ENCODE results near the gene PARP14. TPM values are rescaled to one million over a fixed set of nuclear protein-coding genes. Genes with fewer than 3 reads are reported as not detected.
A peak's percentile ranks its signal among the peaks of the same experiment; 100 is the strongest.

Gene PARP14
- total RNA-seq, 4 donors from 2014 or later: 35.9 to 211 (median 56.7) TPM

- intact Hi-C loops (cut with DNase I; ENCODE audit: low total_unique reads) (no loop called here), in situ Hi-C loops (cut with MboI; ENCODE audit: low pct_ligation_motif_present in 1 of 4, low pct_unique_long_range_greater_than_20kb in 1 of 4, low sequenced_read_pairs in 3 of 4) (no loop called here)
- Histone ChIP-seq H3K27ac (no peak overlapping the region), H3K4me3 (no peak overlapping the region), H3K4me1 (no peaks in the 10 kb centered on the region), H3K36me3 (peaks cover 0 to 6% (median 0%) of the 10 kb centered on the region in 4 donors), H3K27me3 (no peaks in the 10 kb centered on the region), H3K9me3 (no peaks in the 10 kb centered on the region)
- DNase-seq: no peak
- 93 to 100% methylated on average over 2 to 3 of the region's 3 CpGs for WGBS, 2 donors (ENCODE audit: low coverage in 1 of 2)
- no peak for TF ChIP-seq POLR2A (IDR thresholded peaks at IDR 0.05)
- no peak for TF ChIP-seq EP300 (IDR thresholded peaks at IDR 0.05; ENCODE audit: low read depth)
- TF ChIP-seq POLR2AphosphoS5 (IDR thresholded peaks at IDR 0.05): no peak
- TF ChIP-seq, protein P1, sequence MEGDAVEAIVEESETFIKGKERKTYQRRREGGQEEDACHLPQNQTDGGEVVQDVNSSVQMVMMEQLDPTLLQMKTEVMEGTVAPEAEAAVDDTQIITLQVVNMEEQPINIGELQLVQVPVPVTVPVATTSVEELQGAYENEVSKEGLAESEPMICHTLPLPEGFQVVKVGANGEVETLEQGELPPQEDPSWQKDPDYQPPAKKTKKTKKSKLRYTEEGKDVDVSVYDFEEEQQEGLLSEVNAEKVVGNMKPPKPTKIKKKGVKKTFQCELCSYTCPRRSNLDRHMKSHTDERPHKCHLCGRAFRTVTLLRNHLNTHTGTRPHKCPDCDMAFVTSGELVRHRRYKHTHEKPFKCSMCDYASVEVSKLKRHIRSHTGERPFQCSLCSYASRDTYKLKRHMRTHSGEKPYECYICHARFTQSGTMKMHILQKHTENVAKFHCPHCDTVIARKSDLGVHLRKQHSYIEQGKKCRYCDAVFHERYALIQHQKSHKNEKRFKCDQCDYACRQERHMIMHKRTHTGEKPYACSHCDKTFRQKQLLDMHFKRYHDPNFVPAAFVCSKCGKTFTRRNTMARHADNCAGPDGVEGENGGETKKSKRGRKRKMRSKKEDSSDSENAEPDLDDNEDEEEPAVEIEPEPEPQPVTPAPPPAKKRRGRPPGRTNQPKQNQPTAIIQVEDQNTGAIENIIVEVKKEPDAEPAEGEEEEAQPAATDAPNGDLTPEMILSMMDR (IDR thresholded peaks at IDR 0.05): no peak
Measured at GRCh38 chr3:122766430-122766829, 85.8 kb downstream of the PARP14 start.

DNA sequence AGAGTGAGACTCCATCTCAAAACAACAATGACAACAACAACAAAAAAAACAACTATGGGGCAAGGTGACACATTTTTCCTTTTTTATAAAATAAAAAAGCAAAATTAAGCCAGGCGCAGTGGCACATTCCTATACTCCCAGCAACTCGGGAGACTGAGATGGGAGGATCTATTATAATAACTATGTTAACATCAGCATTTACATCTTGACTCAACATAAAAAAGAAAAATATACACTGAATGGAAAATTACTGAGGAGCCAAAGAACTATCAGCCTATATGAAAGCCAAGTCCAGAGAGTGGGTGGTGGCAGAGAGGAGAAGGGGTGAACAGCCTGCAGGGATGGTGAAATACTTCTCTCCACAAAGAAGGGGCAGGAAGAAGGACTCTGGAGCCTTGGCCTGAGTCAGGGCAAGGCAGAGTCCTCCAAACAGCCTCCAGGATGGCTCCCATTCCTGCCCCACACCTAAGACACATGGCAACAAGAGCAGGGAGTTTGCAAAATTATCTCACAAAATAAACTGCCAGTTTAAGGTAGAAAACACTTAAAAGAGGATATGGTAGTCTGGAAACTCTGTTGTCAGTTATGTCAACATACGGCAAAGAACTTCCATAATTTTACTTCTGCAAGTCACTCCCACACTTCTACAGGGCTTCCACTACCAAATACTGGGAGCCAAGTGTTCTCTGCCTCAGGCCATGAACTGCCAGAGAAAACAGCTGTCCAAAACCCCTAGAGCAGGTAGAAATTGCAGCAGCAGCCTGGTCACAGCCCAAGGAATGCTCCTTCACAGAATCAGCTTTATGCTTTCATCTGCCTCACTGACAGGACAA, 87.1 kb downstream of the PARP14 start:
- in situ Hi-C loops (cut with MboI; ENCODE audit: low pct_ligation_motif_present in 1 of 4, low pct_unique_long_range_greater_than_20kb in 1 of 4, low sequenced_read_pairs in 3 of 4) (no loop called here), intact Hi-C loops (cut with DNase I; ENCODE audit: low total_unique reads) (no loop called here)
- peak overlapping the region; percentile 14 to 38 (median 20) for H3K27ac ChIP-seq
- DNase-seq: no peak
- TF ChIP-seq, protein P1 (IDR thresholded peaks at IDR 0.05): no peak
- TF ChIP-seq EP300 (IDR thresholded peaks at IDR 0.05; ENCODE audit: low read depth) (no peak), POLR2AphosphoS5 (IDR thresholded peaks at IDR 0.05) (no peak), POLR2A (IDR thresholded peaks at IDR 0.05) (no peak)
- WGBS, 2 donors (ENCODE audit: low coverage in 1 of 2): 81 to 83% methylated on average over 2 to 3 of the region's 3 CpGs
- no peaks in the 10 kb centered on the region for H3K9me3 ChIP-seq
- H3K27me3 ChIP-seq: no peaks in the 10 kb centered on the region
- no peaks in the 10 kb centered on the region for H3K4me1 ChIP-seq
- peaks cover 0 to 6% (median 0%) of the 10 kb centered on the region in 4 donors for H3K36me3 ChIP-seq
- H3K4me3 ChIP-seq: no peak overlapping the region

- Histone ChIP-seq H3K4me1 (no peaks in the 10 kb centered on the region), H3K36me3 (peaks cover 0 to 6% (median 0%) of the 10 kb centered on the region in 4 donors), H3K27me3 (no peaks in the 10 kb centered on the region), H3K9me3 (no peaks in the 10 kb centered on the region), H3K27ac (peak overlapping the region in 1 of 4 donors; percentile 30), H3K4me3 (no peak overlapping the region)
- WGBS, 2 donors (ENCODE audit: low coverage in 1 of 2): 85 to 94% methylated on average over 5 of the region's 5 CpGs
- in situ Hi-C loops (cut with MboI; ENCODE audit: low pct_ligation_motif_present in 1 of 4, low pct_unique_long_range_greater_than_20kb in 1 of 4, low sequenced_read_pairs in 3 of 4) (no loop called here), intact Hi-C loops (cut with DNase I; ENCODE audit: low total_unique reads) (no loop called here)
- DNase-seq: no peak
- TF ChIP-seq EP300 (IDR thresholded peaks at IDR 0.05; ENCODE audit: low read depth) (no peak), POLR2AphosphoS5 (IDR thresholded peaks at IDR 0.05) (no peak)
Measured at GRCh38 chr3:122770521-122771202, 90.0 kb downstream of the PARP14 start.

DNA sequence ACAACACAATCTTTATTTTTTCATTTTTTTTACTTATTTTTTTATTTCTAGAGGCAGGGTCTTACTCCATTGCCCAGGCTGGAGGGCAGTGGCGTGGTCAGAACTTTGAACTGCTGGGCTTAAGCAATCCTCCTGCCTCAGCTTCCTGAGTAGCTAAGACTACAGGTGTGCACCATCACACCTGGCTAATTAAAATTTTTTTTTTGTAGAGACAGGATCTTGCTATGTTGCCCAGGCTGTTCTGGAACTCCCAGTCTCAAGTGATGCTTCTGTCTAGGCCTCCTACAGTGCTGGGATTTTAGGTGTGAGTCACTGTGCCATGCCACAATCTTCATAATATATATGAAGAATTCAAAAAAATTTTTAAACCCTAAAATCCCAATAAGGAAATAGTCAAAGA, 92.2 kb downstream of the PARP14 start:
- WGBS, 2 donors (ENCODE audit: low coverage in 1 of 2): 100% methylated on average over 1 of the region's 1 CpG
- TF ChIP-seq EP300 (IDR thresholded peaks at IDR 0.05; ENCODE audit: low read depth): no peak
- no peak for TF ChIP-seq POLR2AphosphoS5 (IDR thresholded peaks at IDR 0.05)
- in situ Hi-C loops (cut with MboI; ENCODE audit: low pct_ligation_motif_present in 1 of 4, low pct_unique_long_range_greater_than_20kb in 1 of 4, low sequenced_read_pairs in 3 of 4): no loop called here
- no peak overlapping the region for H3K4me3 ChIP-seq
- peaks cover 0 to 6% (median 0%) of the 10 kb centered on the region in 4 donors for H3K36me3 ChIP-seq
- H3K4me1 ChIP-seq: no peaks in the 10 kb centered on the region
- no peaks in the 10 kb centered on the region for H3K9me3 ChIP-seq
- no peak for DNase-seq
- no peaks in the 10 kb centered on the region for H3K27me3 ChIP-seq
- intact Hi-C loops (cut with DNase I; ENCODE audit: low total_unique reads): no loop called here
- H3K27ac ChIP-seq: no peak overlapping the region

- intact Hi-C loops (cut with DNase I; ENCODE audit: low total_unique reads): no loop called here
- no peak overlapping the region for H3K4me3 ChIP-seq
- H3K4me1 ChIP-seq: no peaks in the 10 kb centered on the region
- WGBS, 2 donors (ENCODE audit: low coverage in 1 of 2): 74 to 77% methylated on average over 3 of the region's 3 CpGs
- no peak for DNase-seq
- TF ChIP-seq, protein P1 (IDR thresholded peaks at IDR 0.05): no peak
- TF ChIP-seq POLR2A (IDR thresholded peaks at IDR 0.05) (no peak), EP300 (IDR thresholded peaks at IDR 0.05; ENCODE audit: low read depth) (no peak), POLR2AphosphoS5 (IDR thresholded peaks at IDR 0.05) (no peak)
- no peaks in the 10 kb centered on the region for H3K27me3 ChIP-seq
- in situ Hi-C loops (cut with MboI; ENCODE audit: low pct_ligation_motif_present in 1 of 4, low pct_unique_long_range_greater_than_20kb in 1 of 4, low sequenced_read_pairs in 3 of 4): no loop called here
- no peaks in the 10 kb centered on the region for H3K9me3 ChIP-seq
- peak overlapping the region in 1 of 4 donors; percentile 42 for H3K27ac ChIP-seq
- peaks cover 0 to under 1% (median 0%) of the 10 kb centered on the region in 4 donors for H3K36me3 ChIP-seq
Measured at GRCh38 chr3:122773944-122774509, 93.4 kb downstream of the PARP14 start.

Data from transverse colon (tissue), 4 donors.